H54 (cell line): Measurements from ENCODE around the gene ACYP2.
"Not testable (repeated sequence)": the region's sequence is repeated elsewhere in the genome, so short reads cannot be mapped to it uniquely, and the experiment has no call there.

Source experiments
- DNase-seq: peaks from one replicate; pipeline ENCODE4 v3.0.0; 2011; ENCODE audit warnings: low spot score, mixed read lengths; ENCODE audit not compliant: insufficient read length
- FAIRE-seq: peaks from 3 replicates; lab custom pipeline; 2011; peaks lifted over from hg19 to GRCh38; lab: Jason Lieb, UNC
- POLR2A ChIP-seq: IDR thresholded peaks from 2 replicates; pipeline ENCODE4 v1.6.1; 2011; ENCODE audit warnings: low read depth, mild to moderate bottlenecking, low read length

ACYP2 gene

DNA sequence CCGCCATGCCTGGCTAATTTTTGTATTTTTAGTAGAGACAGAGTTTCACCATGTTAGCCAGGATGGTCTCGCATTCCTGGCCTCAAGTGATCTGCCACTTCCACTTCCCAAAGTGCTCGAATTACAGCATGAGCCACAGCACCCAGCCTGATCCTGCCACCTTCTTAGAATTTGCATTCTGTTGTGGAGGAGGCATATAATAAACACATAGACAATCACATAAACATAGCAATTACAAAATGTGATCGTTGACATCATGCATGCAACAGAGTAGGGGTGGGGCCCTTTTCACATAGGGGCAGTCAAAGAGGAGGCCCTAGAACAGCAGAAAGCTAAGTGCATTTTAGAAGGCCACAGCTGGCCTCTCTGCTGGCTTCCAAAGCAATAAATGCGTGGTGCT is 180.5 kb downstream of the ACYP2 start:
- no peak for DNase-seq
- TF ChIP-seq POLR2A: no peak
- FAIRE-seq: no peak

DNA sequence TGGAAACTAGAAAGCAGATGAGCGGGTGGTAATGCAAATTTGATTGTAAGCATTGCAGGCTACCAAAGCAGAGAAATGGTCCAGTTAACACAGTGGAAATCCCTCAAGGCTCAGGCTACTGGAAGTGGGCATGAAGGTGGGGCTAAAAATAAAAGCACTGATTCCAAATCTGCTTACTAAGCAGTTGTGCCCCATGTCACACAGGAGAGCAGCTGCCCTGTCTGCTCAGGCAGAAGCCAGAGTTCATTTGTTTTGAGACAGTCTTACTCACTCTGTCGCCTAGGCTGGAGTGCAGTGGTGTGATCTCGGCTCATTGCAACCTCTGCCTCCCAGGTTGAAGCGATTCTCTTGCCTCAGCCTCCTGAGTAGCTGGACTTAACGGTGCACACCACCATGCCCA is 183.1 kb downstream of the ACYP2 start:
- no peak for TF ChIP-seq POLR2A
- DNase-seq: no peak
- FAIRE-seq: no peak

GRCh38 chr2:54303631-54304030 is 188.2 kb downstream of the ACYP2 start:
- FAIRE-seq (no peak), DNase-seq (no peak)
- TF ChIP-seq POLR2A: no peak

GRCh38 chr2:54306556-54306955 is 191.1 kb downstream of the ACYP2 start:
- no peak for TF ChIP-seq POLR2A
- no peak for DNase-seq
- no peak for FAIRE-seq

DNA sequence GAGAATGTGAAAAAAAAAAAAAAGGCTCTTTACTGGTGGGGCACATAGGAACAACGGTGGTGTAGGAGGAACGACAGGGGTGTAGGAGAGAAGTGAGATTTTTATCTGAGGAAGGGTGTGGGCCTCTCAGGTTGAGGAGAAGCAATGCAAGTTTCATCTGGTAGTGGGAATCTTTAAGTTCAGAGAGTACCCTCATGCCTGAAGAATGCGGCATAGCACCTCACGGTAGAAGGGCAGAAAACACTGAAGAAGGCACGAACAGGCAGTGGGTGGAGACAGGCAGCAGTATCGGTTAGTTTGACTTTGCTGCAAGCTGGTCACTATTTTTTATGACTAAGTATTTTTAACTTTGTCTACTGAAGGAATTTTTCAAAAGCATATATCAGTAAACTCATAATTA is 192.8 kb downstream of the ACYP2 start:
- TF ChIP-seq POLR2A: no peak
- no peak for DNase-seq
- no peak for FAIRE-seq

GRCh38 chr2:54308782-54309181 is 193.4 kb downstream of the ACYP2 start:
- DNase-seq (no peak), FAIRE-seq (no peak)
- no peak for TF ChIP-seq POLR2A

DNA sequence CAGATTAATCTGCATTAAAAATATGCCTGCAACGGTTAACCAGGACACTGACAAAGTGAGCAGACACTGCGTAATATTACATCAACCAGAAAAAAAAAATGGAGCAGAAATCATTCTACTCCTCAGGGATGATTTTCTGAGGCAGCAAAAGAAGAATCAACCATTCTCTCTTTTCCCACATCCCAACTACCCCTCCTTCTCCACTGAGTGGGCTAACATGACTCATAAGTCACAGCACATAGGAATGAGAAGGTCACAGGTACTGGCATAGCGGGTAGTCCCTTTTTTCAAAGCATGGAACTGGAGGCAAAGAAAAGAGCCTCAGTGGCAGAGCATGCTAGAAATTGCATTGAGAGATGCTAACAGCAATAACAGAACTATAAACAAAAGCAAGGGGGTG is 194.9 kb downstream of the ACYP2 start:
- FAIRE-seq: peak; percentile 86
- DNase-seq: peak; percentile 12
- TF ChIP-seq POLR2A: no peak

GRCh38 chr2:54310961-54311360 is 195.5 kb downstream of the ACYP2 start:
- FAIRE-seq (no peak), DNase-seq (no peak)
- no peak for TF ChIP-seq POLR2A

- DNase-seq (no peak), FAIRE-seq (no peak)
- no peak for TF ChIP-seq POLR2A
Observed at GRCh38 chr2:54313147-54313546, 197.7 kb downstream of the ACYP2 start.

GRCh38 chr2:54317973-54318372 is 202.6 kb downstream of the ACYP2 start:
- TF ChIP-seq POLR2A: no peak
- no peak for DNase-seq
- FAIRE-seq: no peak

- TF ChIP-seq POLR2A: no peak
- FAIRE-seq: no peak
- DNase-seq: no peak
Observed at GRCh38 chr2:54318821-54319220, 203.4 kb downstream of the ACYP2 start.

- FAIRE-seq: no peak
- no peak for TF ChIP-seq POLR2A
- DNase-seq: no peak
Observed at GRCh38 chr2:54321047-54321446, 205.6 kb downstream of the ACYP2 start.

GRCh38 chr2:54324517-54324916 is 209.1 kb downstream of the ACYP2 start:
- not testable (repeated sequence) for FAIRE-seq, DNase-seq

DNA sequence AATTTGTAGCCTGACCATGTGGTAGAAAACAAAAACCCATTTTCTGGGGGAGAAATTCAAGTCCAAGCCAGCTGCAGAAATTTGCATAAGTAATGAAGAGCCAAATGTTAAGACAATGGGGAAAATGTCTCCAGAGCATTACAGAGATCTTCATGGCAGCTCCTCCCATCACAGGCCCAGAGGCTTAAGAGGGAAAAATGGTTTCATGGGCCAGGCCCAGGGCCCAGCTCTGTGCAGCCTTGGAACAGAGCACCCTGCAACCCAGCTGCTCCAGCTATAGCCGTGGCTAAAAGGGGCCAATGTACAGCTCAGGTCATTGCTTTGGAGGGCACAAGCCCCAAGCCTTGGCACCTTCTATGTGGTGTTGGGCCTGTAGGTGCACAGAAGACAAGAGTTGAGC is 209.7 kb downstream of the ACYP2 start:
- FAIRE-seq (no peak), DNase-seq (no peak)
- TF ChIP-seq POLR2A: no peak

GRCh38 chr2:54329482-54330161 is 214.2 kb downstream of the ACYP2 start:
- DNase-seq: no peak
- peak; percentile 30 for FAIRE-seq
- TF ChIP-seq POLR2A: no peak
